HCT116 (cell line): ENCODE measurements around the gene STPG1. TPM values are rescaled to one million over a fixed set of nuclear protein-coding genes. Genes with fewer than 3 reads are reported as not detected.

Experiments used
- ATAC-seq: fragments of 200-7000 bp; cut with Tn5 transposase; 2 replicates; pipeline ENCODE4 v1.9.1; 2020; ENCODE audit warnings: mild to moderate bottlenecking, moderate library complexity
- BruUV-seq: library from RNA; stranded (reverse); fragments of 400-500 nt; replicated peaks from 2 replicates; lab custom pipeline; 2021; lab: Mats Ljungman, UMichigan
- CTCF ChIA-PET: fragments of 300-600 bp; sonication (Branson Sonifier 250); formaldehyde crosslinking; loops from one replicate; lab custom pipeline; 2021; ENCODE audit warnings: antibody characterized with exemption; lab: Charles Lee
- POLR2A ChIA-PET: fragments of 300-600, 350-600 bp; sonication (Branson Sonifier 250); formaldehyde crosslinking; loops from one replicate; lab custom pipeline; 2021; ENCODE audit warnings: antibody characterized with exemption; lab: Charles Lee
- RAD21 ChIA-PET, 2 experiments: fragments of 300-600 bp; sonication (Branson Sonifier 250); formaldehyde crosslinking; loops; one replicate each; lab custom pipeline; 2023; ENCODE audit warnings: low total read pairs in 2 of 2; ENCODE audit not compliant: uncharacterized antibody in 2 of 2, unreplicated experiment in 2 of 2, low non-redundant PET in 1 of 2; lab: Charles Lee
- DNase-seq: peaks from one replicate; pipeline ENCODE4 v3.0.0-alpha.2; 2010; ENCODE audit warnings: low read depth, low spot score
- H2AFZ ChIP-seq: fragments of 200-600 bp; shearing (Covaris generic), sonication (generic); 2 replicates; pipeline ENCODE4 v1.6.1; 2017; ENCODE audit warnings: low read depth, mixed run types, mixed read lengths, antibody characterized with exemption, low read length; ENCODE audit not compliant: poor library complexity, severe bottlenecking
- H3K27ac ChIP-seq: 2 replicates; pipeline ENCODE4 v1.5.1; 2012; ENCODE audit warnings: low read depth, low read length
- H3K27me3 ChIP-seq: fragments of 200-600 bp; sonication (generic); 2 replicates; pipeline ENCODE4 v1.6.1; 2016; ENCODE audit warnings: mixed run types, low read length, mixed read lengths; ENCODE audit not compliant: insufficient read depth
- H3K36me3 ChIP-seq, 2 experiments: fragments of 200-500 bp in 1 of 2; fragments of 200-600 bp in 1 of 2; sonication (Bioruptor generic) in 1 of 2; sonication (generic) in 1 of 2; 2 replicates each; pipeline versions ENCODE4 v1.5.1 to v1.6.1; 2014 to 2016; ENCODE audit warnings: low read length in 2 of 2, inconsistent platforms in 1 of 2, mixed read lengths in 1 of 2, mixed run types in 1 of 2; ENCODE audit not compliant: insufficient read depth in 2 of 2, control insufficient read depth in 1 of 2
- H3K4me1 ChIP-seq, 2 experiments: fragments of 200-600 bp in 1 of 2; sonication (generic) in 1 of 2; 2 replicates each; pipeline versions ENCODE4 v1.5.1 to v1.6.1; 2012 to 2017; ENCODE audit warnings: low read length in 2 of 2, inconsistent platforms in 1 of 2, mild to moderate bottlenecking in 1 of 2, mixed read lengths in 1 of 2, mixed run types in 1 of 2, moderate library complexity in 1 of 2; ENCODE audit not compliant: insufficient read depth in 2 of 2, control insufficient read depth in 1 of 2
- H3K4me2 ChIP-seq: fragments of 200-600 bp; sonication (generic); 2 replicates; pipeline ENCODE4 v1.6.1; 2017; ENCODE audit warnings: mixed run types, low read length, mixed read lengths
- H3K4me3 ChIP-seq, 2 experiments: fragments of 200-600 bp in 1 of 2; sonication (generic) in 1 of 2; replicated peaks in 1 of 2; 2 replicates each; pipeline ENCODE4 v1.5.1; 2011 to 2016; ENCODE audit warnings: low read length in 2 of 2, control low read depth in 1 of 2, low read depth in 1 of 2, mild to moderate bottlenecking in 1 of 2, mixed read lengths in 1 of 2, mixed run types in 1 of 2
- H3K79me2 ChIP-seq: fragments of 200-600 bp; sonication (generic); 2 replicates; pipeline ENCODE4 v1.6.1; 2017; ENCODE audit warnings: mild to moderate bottlenecking, mixed run types, low read length, moderate library complexity, mixed read lengths; ENCODE audit not compliant: insufficient read depth
- H3K9ac ChIP-seq: fragments of 200-600 bp; sonication (generic); 2 replicates; pipeline ENCODE4 v1.6.1; 2016; ENCODE audit warnings: low read length, mixed read lengths
- H3K9me2 ChIP-seq: fragments of 200-600 bp; sonication (generic), shearing (Covaris generic); 2 replicates; pipeline ENCODE4 v1.6.1; 2017; ENCODE audit warnings: mixed run types, mild to moderate bottlenecking, moderate library complexity; ENCODE audit not compliant: insufficient read depth
- H3K9me3 ChIP-seq, 2 experiments: fragments of 200-500 bp in 1 of 2; fragments of 200-600 bp in 1 of 2; sonication (Bioruptor generic) in 1 of 2; sonication (generic) in 1 of 2; 2 replicates each; pipeline ENCODE4 v1.6.1; 2014 to 2017; ENCODE audit warnings: low read length in 2 of 2, mixed read lengths in 2 of 2, inconsistent platforms in 1 of 2, low read depth in 1 of 2, mild to moderate bottlenecking in 1 of 2, mixed run types in 1 of 2, moderate library complexity in 1 of 2; ENCODE audit not compliant: control insufficient read depth in 1 of 2, insufficient read depth in 1 of 2
- H4K20me1 ChIP-seq: fragments of 200-600 bp; sonication (generic), shearing (Covaris generic); 2 replicates; pipeline ENCODE4 v1.6.1; 2017; ENCODE audit warnings: mixed run types, mild to moderate bottlenecking, moderate library complexity; ENCODE audit not compliant: insufficient read depth
- ATF3 ChIP-seq: IDR thresholded peaks from 2 replicates; pipeline ENCODE4 v1.6.1; 2012
- CTCF ChIP-seq, 3 experiments: fragments of 200-600 bp in 1 of 3; sonication (generic) in 1 of 3; IDR thresholded peaks in 2 of 3; conservative IDR thresholded peaks in 1 of 3; 2 replicates each; pipeline ENCODE4 v1.5.1; 2012 to 2017; ENCODE audit warnings: low read depth in 2 of 3, low read length in 2 of 3, antibody characterized with exemption in 1 of 3, borderline replicate concordance in 1 of 3, control low read depth in 1 of 3, mild to moderate bottlenecking in 1 of 3, mixed read lengths in 1 of 3, mixed run types in 1 of 3, moderate library complexity in 1 of 3; ENCODE audit not compliant: insufficient read depth in 1 of 3
- EZH2phosphoT487 ChIP-seq: fragments of 200-600 bp; IDR thresholded peaks from 2 replicates; pipeline ENCODE4 v1.6.1; 2018; ENCODE audit warnings: antibody characterized with exemption, borderline replicate concordance
- FOSL1 ChIP-seq: IDR thresholded peaks from 2 replicates; pipeline ENCODE4 v1.6.1; 2012; ENCODE audit warnings: low read depth
- MAX ChIP-seq: IDR thresholded peaks from 2 replicates; pipeline ENCODE4 v1.6.1; 2012
- POLR2AphosphoS5 ChIP-seq: IDR thresholded peaks from 2 replicates; pipeline ENCODE4 v1.6.1; 2011; ENCODE audit warnings: mild to moderate bottlenecking, low read depth, low read length, moderate library complexity
- SIN3A ChIP-seq: IDR thresholded peaks from 2 replicates; pipeline ENCODE4 v1.6.1; 2012; ENCODE audit warnings: low read depth
- SP1 ChIP-seq: IDR thresholded peaks from 2 replicates; pipeline ENCODE4 v1.6.1; 2012; ENCODE audit warnings: low read depth
- TCF7L2 ChIP-seq: IDR thresholded peaks from 2 replicates; pipeline ENCODE4 v1.7.0; 2011; ENCODE audit warnings: borderline replicate concordance, inconsistent platforms; ENCODE audit not compliant: insufficient read depth, insufficient read length; ENCODE audit errors: extremely low read depth
- YY1 ChIP-seq: IDR thresholded peaks from 2 replicates; pipeline ENCODE4 v1.6.1; 2011; ENCODE audit warnings: low read length, low read depth, moderate library complexity, mild to moderate bottlenecking; ENCODE audit not compliant: insufficient replicate concordance; ENCODE audit errors: extremely low read depth
- ZFX ChIP-seq: fragments of 450-650 bp; IDR thresholded peaks from 2 replicates; pipeline ENCODE4 v1.6.1; 2017
- intact Hi-C: fragments of 100-400 bp; cut with micrococcal nuclease; formaldehyde crosslinking; loops from 2 replicates; pipeline ENCODE4 v1.10.0; 2022
- total RNA-seq: library from RNA; stranded (reverse); gene quantifications from one replicate; pipeline ENCODE4 v1.2.1, GENCODE V29; 2021; ENCODE audit not compliant: unreplicated experiment

The STPG1 gene
- total RNA-seq, 1 experiment from 2014 or later = 13.4 TPM

GRCh38 chr1:24454673-24455072, 41.1 kb upstream of the STPG1 start:
- Histone ChIP-seq H4K20me1 (no peaks in the 10 kb centered on the region), H3K36me3 (peaks cover 0 to 2% of the 10 kb centered on the region in 2 experiments; a peak in 1 of 4 replicates), H2AFZ (no peak overlapping the region), H3K9me2 (no peaks in the 10 kb centered on the region), H3K4me2 (no peak overlapping the region), H3K4me3 (no peak overlapping the region), H3K9ac (no peak overlapping the region), H3K79me2 (no peaks in the 10 kb centered on the region), H3K27ac (no peak overlapping the region), H3K9me3 (no peaks in the 10 kb centered on the region), H3K4me1 (no peaks in the 10 kb centered on the region), H3K27me3 (no peaks in the 10 kb centered on the region)
- intact Hi-C loops = no loop called here
- CTCF ChIA-PET = no interaction called here
- TF ChIP-seq EZH2phosphoT487 (no peak), CTCF (IDR thresholded peaks at IDR 0.05 in 2 of 3, conservative IDR thresholded peaks at IDR 0.05 in 1 of 3; ENCODE audit: borderline replicate concordance in 1 of 3, insufficient read depth in 1 of 3, low read depth in 2 of 3, low read length in 2 of 3) (no peak), SP1 (no peak), YY1 (no peak), ATF3 (no peak), SIN3A (no peak), ZFX (no peak), TCF7L2 (no peak), MAX (no peak), POLR2AphosphoS5 (no peak), FOSL1 (no peak)
- ATAC-seq (no peak), DNase-seq (no peak)
- RAD21 ChIA-PET = no interaction called here
- no TSS peak for BruUV-seq
- POLR2A ChIA-PET = no interaction called here
